SU-DHL-6 (cell line): ENCODE data around the gene KATNB1.

Source experiments
- H2AFZ ChIP-seq: fragments of 200-600 bp; sonication (generic); 2 replicates; pipeline ENCODE4 v1.6.1; 2014; ENCODE audit warnings: low read depth, mild to moderate bottlenecking, moderate library complexity, mixed read lengths, antibody characterized with exemption, low read length; ENCODE audit not compliant: severe bottlenecking
- H3F3A ChIP-seq: fragments of 200-600 bp; shearing (Covaris generic); 2 replicates; pipeline ENCODE4 v1.6.0; 2016; ENCODE audit warnings: antibody characterized with exemption, mild to moderate bottlenecking; ENCODE audit not compliant: insufficient read depth
- H3K27ac ChIP-seq: fragments of 200-600 bp; sonication (generic); 2 replicates; pipeline ENCODE4 v1.5.1; 2016; ENCODE audit warnings: low read depth, mild to moderate bottlenecking, low read length, moderate library complexity, mixed read lengths
- H3K27me3 ChIP-seq: fragments of 200-600 bp; sonication (generic), shearing (Covaris generic); 2 replicates; pipeline ENCODE4 v1.6.0; 2014; ENCODE audit warnings: mild to moderate bottlenecking, low read length
- H3K36me3 ChIP-seq: fragments of 200-600 bp; sonication (generic); 2 replicates; pipeline ENCODE4 v1.6.1; 2014; ENCODE audit warnings: mild to moderate bottlenecking, low read length, mixed read lengths
- H3K4me2 ChIP-seq: fragments of 300-600, 200-600 bp; shearing (Covaris generic), sonication (generic); 2 replicates; pipeline ENCODE4 v1.6.0; 2014; ENCODE audit warnings: low read length, low read depth, mild to moderate bottlenecking; ENCODE audit not compliant: poor library complexity, severe bottlenecking
- H3K4me3 ChIP-seq: fragments of 200-600 bp; sonication (generic); 2 replicates; pipeline ENCODE4 v1.5.1; 2014; ENCODE audit warnings: antibody characterized with exemption, low read length, mild to moderate bottlenecking, mixed read lengths; ENCODE audit not compliant: insufficient read depth, poor library complexity, severe bottlenecking
- H3K79me2 ChIP-seq: fragments of 200-600 bp; sonication (generic); 2 replicates; pipeline ENCODE4 v1.6.1; 2014; ENCODE audit warnings: mild to moderate bottlenecking, low read length, moderate library complexity; ENCODE audit not compliant: insufficient read depth
- H3K9ac ChIP-seq: fragments of 200-600 bp; sonication (generic); 2 replicates; pipeline ENCODE4 v1.7.0; 2014; ENCODE audit warnings: mild to moderate bottlenecking, low read length
- H3K9me2 ChIP-seq: fragments of 200-600 bp; sonication (generic); replicated peaks from 2 replicates; pipeline ENCODE4 v1.6.1; 2014; ENCODE audit warnings: low read length; ENCODE audit not compliant: insufficient read depth
- H3K9me3 ChIP-seq: fragments of 200-600 bp; sonication (generic); 2 replicates; pipeline ENCODE4 v1.6.1; 2014; ENCODE audit warnings: low read length, mixed read lengths; ENCODE audit not compliant: insufficient read depth
- H4K20me1 ChIP-seq: fragments of 200-600 bp; sonication (generic); 2 replicates; pipeline ENCODE4 v1.6.1; 2014; ENCODE audit warnings: low read depth, mild to moderate bottlenecking, antibody characterized with exemption, low read length, moderate library complexity, mixed read lengths
- CTCF ChIP-seq: fragments of 200-600 bp; sonication (generic); IDR thresholded peaks from one replicate; pipeline ENCODE4 v1.5.1; 2017; ENCODE audit warnings: antibody characterized with exemption, mild to moderate bottlenecking, low read length, moderate library complexity; ENCODE audit not compliant: insufficient read depth, poor library complexity, severe bottlenecking
- EZH2phosphoT487 ChIP-seq: fragments of 200-600 bp; sonication (generic), shearing (Covaris generic); conservative IDR thresholded peaks from 2 replicates; pipeline ENCODE4 v1.6.1; 2018; ENCODE audit warnings: mild to moderate bottlenecking, antibody characterized with exemption, low read length, moderate library complexity, mixed read lengths

KATNB1 gene

GRCh38 chr16:57699481-57699880, 36.1 kb upstream of the KATNB1 start:
- Histone ChIP-seq H3K4me3 (no peak overlapping the region), H3K79me2 (no peaks in the 10 kb centered on the region), H3K27ac (no peak overlapping the region), H4K20me1 (no peaks in the 10 kb centered on the region), H3K36me3 (no peaks in the 10 kb centered on the region), H2AFZ (no peak overlapping the region), H3K9me3 (no peaks in the 10 kb centered on the region), H3K4me2 (no peak overlapping the region), H3K27me3 (no peaks in the 10 kb centered on the region), H3F3A (no peaks in the 10 kb centered on the region), H3K9me2 (no peaks in the 10 kb centered on the region), H3K9ac (no peak overlapping the region)
- TF ChIP-seq EZH2phosphoT487: no peak

GRCh38 chr16:57699899-57700298, 35.7 kb upstream of the KATNB1 start:
- Histone ChIP-seq H3K4me3 (no peak overlapping the region), H3F3A (no peaks in the 10 kb centered on the region), H3K36me3 (no peaks in the 10 kb centered on the region), H3K79me2 (no peaks in the 10 kb centered on the region), H3K27me3 (no peaks in the 10 kb centered on the region), H2AFZ (no peak overlapping the region), H3K9ac (no peak overlapping the region), H3K27ac (no peak overlapping the region), H3K4me2 (no peak overlapping the region), H3K9me3 (no peaks in the 10 kb centered on the region), H4K20me1 (no peaks in the 10 kb centered on the region), H3K9me2 (no peaks in the 10 kb centered on the region)
- no peak for TF ChIP-seq CTCF
- TF ChIP-seq EZH2phosphoT487: no peak

- Histone ChIP-seq H4K20me1 (no peaks in the 10 kb centered on the region), H3K9me3 (no peaks in the 10 kb centered on the region), H3K9me2 (no peaks in the 10 kb centered on the region), H3K27me3 (no peaks in the 10 kb centered on the region), H3K9ac (no peak overlapping the region), H3F3A (no peaks in the 10 kb centered on the region), H3K27ac (no peak overlapping the region), H3K4me2 (no peak overlapping the region), H3K79me2 (no peaks in the 10 kb centered on the region), H3K4me3 (no peak overlapping the region), H2AFZ (no peak overlapping the region), H3K36me3 (no peaks in the 10 kb centered on the region)
- TF ChIP-seq EZH2phosphoT487: no peak
- no peak for TF ChIP-seq CTCF
Measured at GRCh38 chr16:57700781-57701551, 34.6 kb upstream of the KATNB1 start.

DNA sequence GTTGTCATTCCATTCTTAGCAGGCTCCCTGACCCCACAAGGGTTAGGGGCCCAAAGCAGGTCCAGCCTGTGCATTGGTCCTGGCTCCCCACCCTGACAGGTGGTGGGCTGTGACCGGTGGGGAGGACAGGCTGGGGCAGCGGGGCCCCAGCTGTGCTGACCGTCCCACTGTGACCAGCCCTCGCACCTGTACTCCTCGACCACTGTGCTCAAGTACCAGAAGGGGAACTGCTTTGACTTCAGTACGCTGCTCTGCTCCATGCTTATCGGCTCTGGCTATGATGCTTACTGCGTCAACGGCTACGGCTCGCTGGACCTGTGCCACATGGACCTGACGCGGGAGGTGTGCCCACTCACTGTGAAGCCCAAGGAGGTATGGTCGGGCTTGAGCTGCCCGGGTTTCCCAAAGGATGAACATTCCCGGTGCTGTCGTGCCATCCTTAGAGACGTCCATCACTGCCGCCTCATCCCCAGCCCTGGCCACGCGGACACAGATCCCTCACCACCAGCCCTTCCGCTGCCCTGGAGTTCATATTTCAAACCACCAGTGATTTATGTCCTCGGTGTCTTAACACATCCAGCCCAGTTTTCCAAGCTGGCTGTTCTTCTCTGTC, 33.7 kb upstream of the KATNB1 start:
- Histone ChIP-seq H3K9me2 (no peaks in the 10 kb centered on the region), H2AFZ (no peak overlapping the region), H3K36me3 (no peaks in the 10 kb centered on the region), H4K20me1 (no peaks in the 10 kb centered on the region), H3K9me3 (no peaks in the 10 kb centered on the region), H3K4me2 (no peak overlapping the region), H3K9ac (no peak overlapping the region), H3K79me2 (no peaks in the 10 kb centered on the region), H3F3A (no peaks in the 10 kb centered on the region), H3K27me3 (no peaks in the 10 kb centered on the region), H3K27ac (no peak overlapping the region), H3K4me3 (no peak overlapping the region)
- TF ChIP-seq CTCF: no peak
- no peak for TF ChIP-seq EZH2phosphoT487
